GM23338 (cell line): Measurements from ENCODE around the gene C6orf89. TPM values are rescaled to one million over a fixed set of nuclear protein-coding genes. Genes with fewer than 3 reads are reported as not detected.

Experiments used
- ATAC-seq: fragments of 200-7000 bp; cut with Tn5 transposase; 3 replicates; pipeline ENCODE4 v1.9.1; 2020
- DNase-seq: peaks from one replicate; pipeline ENCODE4 v3.0.0-alpha.2; 2015; ENCODE audit warnings: low spot score
- H2AFZ ChIP-seq: fragments of 200-600 bp; sonication (generic); 2 replicates; pipeline ENCODE4 v1.8.0; 2016; ENCODE audit warnings: antibody characterized with exemption, mild to moderate bottlenecking, moderate library complexity
- H3F3A ChIP-seq: fragments of 200-600 bp; sonication (generic); replicated peaks from 2 replicates; pipeline ENCODE4 v1.8.0; 2017; ENCODE audit warnings: antibody characterized with exemption, mixed run types, low read depth
- H3K27ac ChIP-seq: fragments of 200-600 bp; sonication (generic); 2 replicates; pipeline ENCODE4 v1.6.1; 2016; ENCODE audit warnings: low read depth
- H3K27me3 ChIP-seq: fragments of 200-600 bp; sonication (generic); 2 replicates; pipeline ENCODE4 v1.8.0; 2016; ENCODE audit warnings: mild to moderate bottlenecking, mixed run types, moderate library complexity; ENCODE audit not compliant: insufficient read depth
- H3K36me3 ChIP-seq: fragments of 200-600 bp; sonication (generic); 2 replicates; pipeline ENCODE4 v1.8.0; 2016; ENCODE audit warnings: mild to moderate bottlenecking; ENCODE audit not compliant: insufficient read depth
- H3K4me1 ChIP-seq: fragments of 200-600 bp; sonication (generic); 2 replicates; pipeline ENCODE4 v1.8.0; 2016; ENCODE audit warnings: mild to moderate bottlenecking, moderate library complexity; ENCODE audit not compliant: insufficient read depth
- H3K4me2 ChIP-seq: fragments of 200-600 bp; sonication (generic); 2 replicates; pipeline ENCODE4 v1.7.1; 2017; ENCODE audit warnings: mixed run types
- H3K4me3 ChIP-seq: fragments of 200-600 bp; sonication (generic); 2 replicates; pipeline ENCODE4 v1.6.1; 2016; ENCODE audit warnings: mixed run types
- H3K79me2 ChIP-seq: fragments of 200-600 bp; sonication (generic); replicated peaks from 2 replicates; pipeline ENCODE4 v1.8.0; 2017; ENCODE audit warnings: mild to moderate bottlenecking; ENCODE audit not compliant: insufficient read depth
- H3K9me2 ChIP-seq: fragments of 200-600 bp; sonication (generic); 2 replicates; pipeline ENCODE4 v1.8.0; 2017; ENCODE audit not compliant: insufficient read depth
- H4K20me1 ChIP-seq: fragments of 200-600 bp; sonication (generic); replicated peaks from 2 replicates; pipeline ENCODE4 v1.8.0; 2017; ENCODE audit warnings: mild to moderate bottlenecking; ENCODE audit not compliant: insufficient read depth
- H3K27ac Mint-ChIP-seq: 2 replicates; pipeline ENCODE4 v1.8.0; 2020; ENCODE audit warnings: inconsistent platforms, mild to moderate bottlenecking, moderate library complexity, mixed read lengths
- H3K27me3 Mint-ChIP-seq: 3 replicates; pipeline ENCODE4 v1.8.0; 2022; ENCODE audit warnings: low read depth, mild to moderate bottlenecking, moderate library complexity, mixed read lengths, inconsistent platforms; ENCODE audit not compliant: insufficient read depth, poor library complexity
- H3K36me3 Mint-ChIP-seq: 3 replicates; pipeline ENCODE4 v1.8.0; 2021; ENCODE audit warnings: low read depth, mild to moderate bottlenecking, inconsistent platforms, moderate library complexity, mixed read lengths
- H3K4me1 Mint-ChIP-seq: 3 replicates; pipeline ENCODE4 v1.8.0; 2020; ENCODE audit warnings: mild to moderate bottlenecking, inconsistent platforms, mixed read lengths
- H3K4me3 Mint-ChIP-seq: 3 replicates; pipeline ENCODE4 v1.8.0; 2021; ENCODE audit warnings: moderate library complexity, mild to moderate bottlenecking, inconsistent platforms, mixed read lengths
- H3K9me3 Mint-ChIP-seq: 3 replicates; pipeline ENCODE4 v1.8.0; 2020; ENCODE audit warnings: moderate library complexity, mild to moderate bottlenecking, inconsistent platforms, mixed read lengths
- CREB1 ChIP-seq: fragments of 250-450 bp; sonication (Bioruptor Pico); IDR thresholded peaks from 2 replicates; pipeline ENCODE4 v1.5.0; 2020; ENCODE audit warnings: low read depth, mild to moderate bottlenecking, moderate library complexity
- EZH2 ChIP-seq: fragments of 200-600 bp; sonication (generic); IDR thresholded peaks from one replicate; pipeline ENCODE4 v1.8.0; 2017; ENCODE audit warnings: antibody characterized with exemption, mild to moderate bottlenecking, low read depth; ENCODE audit not compliant: unreplicated experiment
- EZH2phosphoT487 ChIP-seq: fragments of 200-600 bp; sonication (generic); IDR thresholded peaks from one replicate; pipeline ENCODE4 v1.8.1; 2018; ENCODE audit warnings: antibody characterized with exemption; ENCODE audit not compliant: unreplicated experiment
- JUNB ChIP-seq: IDR thresholded peaks from one replicate; pipeline ENCODE4 v1.6.1; 2016; ENCODE audit warnings: antibody characterized with exemption; ENCODE audit not compliant: unreplicated experiment
- NANOG ChIP-seq: IDR thresholded peaks from 2 replicates; pipeline ENCODE4 v1.6.1; 2016; ENCODE audit warnings: antibody characterized with exemption, borderline replicate concordance
- POLR2AphosphoS5 ChIP-seq: IDR thresholded peaks from 2 replicates; pipeline ENCODE4 v1.6.1; 2016; ENCODE audit warnings: antibody characterized with exemption, low read depth
- STAT1 ChIP-seq: IDR thresholded peaks from one replicate; pipeline ENCODE4 v1.6.1; 2016; ENCODE audit warnings: antibody characterized with exemption; ENCODE audit not compliant: unreplicated experiment
- ZNF114 ChIP-seq: fragments of 250-450 bp; sonication (Bioruptor Pico); IDR thresholded peaks from 2 replicates; pipeline ENCODE4 v1.5.0; 2020; ENCODE audit warnings: mild to moderate bottlenecking, moderate library complexity
- ZNF331 ChIP-seq: fragments of 250-450 bp; sonication (Bioruptor Pico); IDR thresholded peaks from 2 replicates; pipeline ENCODE4 v1.5.0; 2020; ENCODE audit warnings: low read depth, mild to moderate bottlenecking, moderate library complexity
- polyA plus RNA-seq: library from polyadenylated mRNA; unstranded; fragments of >200 nt; fragmentation: Nextera tagmentation; extraction: Ambion mirVana; gene quantifications from 2 replicates; pipeline ENCODE4 v1.2.1, GENCODE V29; 2016
- total RNA-seq: library from RNA; depleted of rRNA; stranded (reverse); fragments of >200 nt; shearing (Covaris generic); gene quantifications from 2 replicates; pipeline ENCODE4 v1.2.3, GENCODE V29; 2014
- TF ChIP-seq, protein P1 (sequence below): IDR thresholded peaks from one replicate; pipeline ENCODE4 v1.6.1; 2018; ENCODE audit warnings: antibody characterized with exemption; ENCODE audit not compliant: unreplicated experiment
- TF ChIP-seq, protein P2 (sequence below): IDR thresholded peaks from 2 replicates; pipeline ENCODE4 v1.6.1; 2016; ENCODE audit warnings: antibody characterized with exemption
- TF ChIP-seq, protein P3 (sequence below), 2 experiments: fragments of 200-600 bp in 1 of 2; sonication (generic) in 1 of 2; conservative IDR thresholded peaks; 2 replicates each; pipeline versions ENCODE4 v1.5.1 to v1.6.1; 2016 to 2017; ENCODE audit warnings: antibody characterized with exemption in 2 of 2, low read depth in 2 of 2, mild to moderate bottlenecking in 2 of 2, moderate library complexity in 1 of 2

Gene C6orf89
- total and polyA plus RNA-seq, 2 experiments from 2014 or later = 3.7 to 7.9 TPM

DNA sequence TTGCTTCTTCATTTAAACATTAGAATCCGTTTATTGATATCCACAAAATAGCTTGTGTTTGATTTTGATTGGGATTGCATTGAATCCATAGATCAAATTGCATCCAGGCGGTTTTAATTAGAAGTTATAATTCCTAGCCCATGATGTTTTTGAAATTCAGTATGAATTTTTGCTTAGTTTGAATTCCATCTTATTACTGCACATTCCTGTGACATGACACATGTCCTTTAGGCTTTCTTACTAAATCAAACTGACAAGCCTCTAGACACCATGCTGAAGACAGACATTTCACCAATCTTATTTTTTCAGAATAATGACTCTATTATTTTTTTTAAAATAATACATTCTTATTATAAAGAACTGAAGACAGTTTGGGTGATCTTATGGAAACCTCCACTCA is 47.4 kb downstream of the C6orf89 start:
- Histone ChIP-seq H3K4me3 (no peak overlapping the region), H3K4me2 (no peak overlapping the region), H4K20me1 (no peaks in the 10 kb centered on the region), H3K27ac (no peak overlapping the region), H3K27me3 (no peaks in the 10 kb centered on the region), H3K79me2 (no peaks in the 10 kb centered on the region), H2AFZ (no peak overlapping the region), H3K4me1 (peaks cover 4% of the 10 kb centered on the region; the same call in 1 of the 2 replicates), H3F3A (no peaks in the 10 kb centered on the region), H3K9me2 (no peaks in the 10 kb centered on the region), H3K36me3 (no peaks in the 10 kb centered on the region)
- TF ChIP-seq, protein P1, sequence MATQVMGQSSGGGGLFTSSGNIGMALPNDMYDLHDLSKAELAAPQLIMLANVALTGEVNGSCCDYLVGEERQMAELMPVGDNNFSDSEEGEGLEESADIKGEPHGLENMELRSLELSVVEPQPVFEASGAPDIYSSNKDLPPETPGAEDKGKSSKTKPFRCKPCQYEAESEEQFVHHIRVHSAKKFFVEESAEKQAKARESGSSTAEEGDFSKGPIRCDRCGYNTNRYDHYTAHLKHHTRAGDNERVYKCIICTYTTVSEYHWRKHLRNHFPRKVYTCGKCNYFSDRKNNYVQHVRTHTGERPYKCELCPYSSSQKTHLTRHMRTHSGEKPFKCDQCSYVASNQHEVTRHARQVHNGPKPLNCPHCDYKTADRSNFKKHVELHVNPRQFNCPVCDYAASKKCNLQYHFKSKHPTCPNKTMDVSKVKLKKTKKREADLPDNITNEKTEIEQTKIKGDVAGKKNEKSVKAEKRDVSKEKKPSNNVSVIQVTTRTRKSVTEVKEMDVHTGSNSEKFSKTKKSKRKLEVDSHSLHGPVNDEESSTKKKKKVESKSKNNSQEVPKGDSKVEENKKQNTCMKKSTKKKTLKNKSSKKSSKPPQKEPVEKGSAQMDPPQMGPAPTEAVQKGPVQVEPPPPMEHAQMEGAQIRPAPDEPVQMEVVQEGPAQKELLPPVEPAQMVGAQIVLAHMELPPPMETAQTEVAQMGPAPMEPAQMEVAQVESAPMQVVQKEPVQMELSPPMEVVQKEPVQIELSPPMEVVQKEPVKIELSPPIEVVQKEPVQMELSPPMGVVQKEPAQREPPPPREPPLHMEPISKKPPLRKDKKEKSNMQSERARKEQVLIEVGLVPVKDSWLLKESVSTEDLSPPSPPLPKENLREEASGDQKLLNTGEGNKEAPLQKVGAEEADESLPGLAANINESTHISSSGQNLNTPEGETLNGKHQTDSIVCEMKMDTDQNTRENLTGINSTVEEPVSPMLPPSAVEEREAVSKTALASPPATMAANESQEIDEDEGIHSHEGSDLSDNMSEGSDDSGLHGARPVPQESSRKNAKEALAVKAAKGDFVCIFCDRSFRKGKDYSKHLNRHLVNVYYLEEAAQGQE = no peak
- TF ChIP-seq NANOG = no peak
- no peak for TF ChIP-seq STAT1
- TF ChIP-seq, protein P2, sequence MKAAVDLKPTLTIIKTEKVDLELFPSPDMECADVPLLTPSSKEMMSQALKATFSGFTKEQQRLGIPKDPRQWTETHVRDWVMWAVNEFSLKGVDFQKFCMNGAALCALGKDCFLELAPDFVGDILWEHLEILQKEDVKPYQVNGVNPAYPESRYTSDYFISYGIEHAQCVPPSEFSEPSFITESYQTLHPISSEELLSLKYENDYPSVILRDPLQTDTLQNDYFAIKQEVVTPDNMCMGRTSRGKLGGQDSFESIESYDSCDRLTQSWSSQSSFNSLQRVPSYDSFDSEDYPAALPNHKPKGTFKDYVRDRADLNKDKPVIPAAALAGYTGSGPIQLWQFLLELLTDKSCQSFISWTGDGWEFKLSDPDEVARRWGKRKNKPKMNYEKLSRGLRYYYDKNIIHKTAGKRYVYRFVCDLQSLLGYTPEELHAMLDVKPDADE = no peak
- TF ChIP-seq ZNF331 (CRISPR knock-in tag) = no peak
- TF ChIP-seq ZNF114 (CRISPR knock-in tag) = no peak
- TF ChIP-seq POLR2AphosphoS5 = no peak
- TF ChIP-seq JUNB = no peak
- TF ChIP-seq EZH2phosphoT487 = no peak
- TF ChIP-seq, protein P3, sequence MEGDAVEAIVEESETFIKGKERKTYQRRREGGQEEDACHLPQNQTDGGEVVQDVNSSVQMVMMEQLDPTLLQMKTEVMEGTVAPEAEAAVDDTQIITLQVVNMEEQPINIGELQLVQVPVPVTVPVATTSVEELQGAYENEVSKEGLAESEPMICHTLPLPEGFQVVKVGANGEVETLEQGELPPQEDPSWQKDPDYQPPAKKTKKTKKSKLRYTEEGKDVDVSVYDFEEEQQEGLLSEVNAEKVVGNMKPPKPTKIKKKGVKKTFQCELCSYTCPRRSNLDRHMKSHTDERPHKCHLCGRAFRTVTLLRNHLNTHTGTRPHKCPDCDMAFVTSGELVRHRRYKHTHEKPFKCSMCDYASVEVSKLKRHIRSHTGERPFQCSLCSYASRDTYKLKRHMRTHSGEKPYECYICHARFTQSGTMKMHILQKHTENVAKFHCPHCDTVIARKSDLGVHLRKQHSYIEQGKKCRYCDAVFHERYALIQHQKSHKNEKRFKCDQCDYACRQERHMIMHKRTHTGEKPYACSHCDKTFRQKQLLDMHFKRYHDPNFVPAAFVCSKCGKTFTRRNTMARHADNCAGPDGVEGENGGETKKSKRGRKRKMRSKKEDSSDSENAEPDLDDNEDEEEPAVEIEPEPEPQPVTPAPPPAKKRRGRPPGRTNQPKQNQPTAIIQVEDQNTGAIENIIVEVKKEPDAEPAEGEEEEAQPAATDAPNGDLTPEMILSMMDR (conservative IDR thresholded peaks at IDR 0.05; ENCODE audit: low read depth in 2 of 2) = no peak
- no peak for TF ChIP-seq CREB1 (CRISPR knock-in tag)
- no peak for TF ChIP-seq EZH2
- DNase-seq (no peak), ATAC-seq (no peak)
- no peaks in the 10 kb centered on the region for H3K36me3 Mint-ChIP-seq
- no peaks in the 10 kb centered on the region for H3K9me3 Mint-ChIP-seq
- peaks cover 2% of the 10 kb centered on the region for H3K27me3 Mint-ChIP-seq
- peaks cover 7% of the 10 kb centered on the region; the same call in 2 of the 3 replicates for H3K4me1 Mint-ChIP-seq
- no peak overlapping the region for H3K4me3 Mint-ChIP-seq
- no peak overlapping the region for H3K27ac Mint-ChIP-seq
